NCI-H345 treated with DMSO at 0.1 percent for 48 hours (cell line): Measurements from ENCODE around the gene TMEM170A.
"Not testable (repeated sequence)": the region's sequence is repeated elsewhere in the genome, so short reads cannot be mapped to it uniquely, and the experiment has no call there.

Experiments
- DNase-seq: peaks from one replicate; lab custom pipeline; 2025; ENCODE audit not compliant: unreplicated experiment; lab: John Stamatoyannopoulos, UW

The TMEM170A gene

GRCh38 chr16:75464122-75464918 lies at the start of gene TMEM170A:
Gene TMEM170A, minus strand, starts transcription at chr16:75464689. Its CDS starts 89 bp downstream, at chr16:75464600.
- DNase-seq = peak; percentile 86

GRCh38 chr16:75506574-75506973 lies 42.1 kb upstream of the TMEM170A start:
- DNase-seq = no peak

GRCh38 chr16:75506107-75506506 lies 41.6 kb upstream of the TMEM170A start:
- DNase-seq = no peak

GRCh38 chr16:75503801-75504200 lies 39.3 kb upstream of the TMEM170A start:
- no peak for DNase-seq

- no peak for DNase-seq
Observed at GRCh38 chr16:75502916-75503605, 38.6 kb upstream of the TMEM170A start.

- not testable (repeated sequence) for DNase-seq
Observed at GRCh38 chr16:75501820-75502219, 37.3 kb upstream of the TMEM170A start.

GRCh38 chr16:75501359-75501758 lies 36.9 kb upstream of the TMEM170A start:
- no peak for DNase-seq

- not testable (repeated sequence) for DNase-seq
Observed at GRCh38 chr16:75498605-75499322, 34.3 kb upstream of the TMEM170A start.

GRCh38 chr16:75497558-75497957 lies 33.1 kb upstream of the TMEM170A start:
- no peak for DNase-seq

GRCh38 chr16:75495076-75495674 lies 30.7 kb upstream of the TMEM170A start, which contains the start of gene CHST6:
Gene CHST6, minus strand, starts transcription at chr16:75495441. Its CDS starts 15,613 bp downstream, at chr16:75479828.
- no peak for DNase-seq

GRCh38 chr16:75494661-75495075 lies 30.2 kb upstream of the TMEM170A start:
- DNase-seq = no peak

GRCh38 chr16:75494184-75494583 lies 29.7 kb upstream of the TMEM170A start:
- DNase-seq = no peak

- DNase-seq = peak; percentile 50
Observed at GRCh38 chr16:75491876-75492275, 27.4 kb upstream of the TMEM170A start.

GRCh38 chr16:75488322-75488721 lies 23.8 kb upstream of the TMEM170A start:
- no peak for DNase-seq

- DNase-seq = no peak
Observed at GRCh38 chr16:75486676-75487313, 22.3 kb upstream of the TMEM170A start.

GRCh38 chr16:75486014-75486675 lies 21.7 kb upstream of the TMEM170A start:
- peak; percentile 49 for DNase-seq

GRCh38 chr16:75485230-75486013 lies 20.9 kb upstream of the TMEM170A start:
- no peak for DNase-seq

GRCh38 chr16:75483222-75483621 lies 18.7 kb upstream of the TMEM170A start:
- DNase-seq = no peak
